A549 treated with CORT108297 at 1 μM for 4 hours (cell line): Measurements from ENCODE around the gene UVRAG. TPM values are rescaled to one million over a fixed set of nuclear protein-coding genes. Genes with fewer than 3 reads are reported as not detected.

Experiments
- total RNA-seq: library from RNA; stranded (reverse); fragments of 200-300 nt; extraction: Qiagen RNA extraction; gene quantifications from 5 replicates; pipeline ENCODE4 v1.2.3, GENCODE V29; 2022

Gene UVRAG
- total RNA-seq, result 8.3 to 11.0 TPM (median 9.9 TPM) in 5 replicates

DNA sequence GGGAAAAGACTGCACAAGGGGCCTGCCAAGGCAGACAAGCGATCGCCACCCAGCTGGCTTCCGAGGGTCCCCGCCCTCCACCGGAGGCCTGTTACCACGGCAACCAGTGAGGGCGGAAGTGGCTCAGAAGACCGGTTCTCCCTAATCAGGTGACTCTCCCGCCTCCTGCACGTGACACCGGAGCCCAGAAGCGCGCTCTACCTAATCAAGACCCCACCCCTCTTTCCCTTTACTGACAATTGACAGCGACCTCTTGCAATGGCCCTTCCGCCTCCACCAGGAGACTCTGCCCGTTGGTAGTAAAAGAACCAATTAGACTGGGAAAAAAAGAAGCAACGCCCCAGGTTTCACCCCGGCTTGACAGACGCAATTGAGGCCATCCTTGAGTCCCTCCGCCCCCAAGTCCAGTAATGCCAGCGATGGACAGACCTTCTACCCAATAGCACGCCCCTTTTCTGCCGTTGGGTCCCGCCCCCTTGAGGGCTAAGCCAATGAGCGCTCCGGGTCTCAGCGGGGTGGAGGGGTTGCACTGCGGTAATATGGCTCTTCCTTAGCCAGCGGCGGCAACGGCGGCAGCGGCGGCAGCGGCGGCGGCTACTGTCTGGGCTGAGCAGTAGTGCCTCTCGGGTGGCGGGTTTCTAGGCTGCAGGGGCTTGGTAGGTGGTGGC is at the start of gene UVRAG:
Gene UVRAG, plus strand, starts transcription at position 534 of the 668 bp plus-strand sequence. CDS start 198 bp downstream, outside the sequence.

GRCh38 chr11:75768112-75768908 is 46.7 kb upstream of the UVRAG start, which contains the start of gene DGAT2:
Gene DGAT2, plus strand, starts transcription at chr11:75768778. Its CDS starts 214 bp downstream, at chr11:75768992.

Other genes starting within 250 kb of the UVRAG start
- 1.5 to 1.9 TPM (median 1.7 TPM) in 5 replicates for gene MAP6, start 146.2 kb upstream of the UVRAG start, total RNA-seq
- not detected in 5 replicates for gene MOGAT2, start 97.4 kb upstream of the UVRAG start, total RNA-seq
- gene DGAT2, start 46.4 kb upstream of the UVRAG start, total RNA-seq, result 1.5 to 3.1 TPM (median 2.0 TPM) in 5 replicates